SKM-1 treated with dmso at 0.1 percent for 144 hours (cell line): ENCODE data around the gene PLXND1.

ENCODE experiments used
- DNase-seq: peaks from one replicate; lab custom pipeline; 2025; ENCODE audit not compliant: unreplicated experiment; lab: John Stamatoyannopoulos, UW

The PLXND1 gene

GRCh38 chr3:129512595-129512994 is 93.9 kb downstream of the PLXND1 start:
- no peak for DNase-seq

- DNase-seq, result no peak
These were observed 99.2 kb downstream of the PLXND1 start for GRCh38 chr3:129507181-129507831.

- no peak for DNase-seq
These were observed 100.2 kb downstream of the PLXND1 start for GRCh38 chr3:129506231-129506742.

GRCh38 chr3:129505341-129505740 is 101.1 kb downstream of the PLXND1 start:
- no peak for DNase-seq
